ENCODE measurements around the gene PNPO. TPM values are rescaled to one million over a fixed set of nuclear protein-coding genes. Genes with fewer than 3 reads are reported as not detected.

PNPO gene
- total RNA-seq, 1 donor from 2014 or later = 26.5 TPM

- H3K4me1 Mint-ChIP-seq = no peaks in the 10 kb centered on the region
- ChIA-PET CTCF (interaction anchor here (1.2 to 2.5 kb wide), 2 partner anchors 10 kb away, joined by 4 to 8 read pairs; no protein-coding TSS in a partner anchor), POLR2A (interaction anchor here (0.7 kb wide), 2 partner anchors 11 to 213 kb away, joined by 4 to 7 read pairs; no protein-coding TSS in a partner anchor)
- ATAC-seq (ENCODE audit: low read depth) (no peak), DNase-seq (no peak)
- intact Hi-C loops (cut with micrococcal nuclease) = no loop called here
- H3K27me3 Mint-ChIP-seq = no peaks in the 10 kb centered on the region
- TF ChIP-seq CTCF (IDR thresholded peaks at IDR 0.05) = no peak
- no peak overlapping the region for H3K27ac Mint-ChIP-seq
- H3K4me3 Mint-ChIP-seq = no peak overlapping the region
- no peaks in the 10 kb centered on the region for H3K36me3 Mint-ChIP-seq (ENCODE audit: low read depth)
- H3K9me3 Mint-ChIP-seq = no peaks in the 10 kb centered on the region
Observed at GRCh38 chr17:47959825-47960655, 18.7 kb downstream of the PNPO start.

- CTCF ChIA-PET = interaction anchor here (0.9 to 1.0 kb wide), 2 partner anchors 9 to 17 kb away, joined by 3 read pairs; no protein-coding TSS in a partner anchor
Observed at GRCh38 chr17:47961406-47961805, 20.0 kb downstream of the PNPO start.

GRCh38 chr17:47962901-47963300 lies 21.5 kb downstream of the PNPO start:
- no peak for DNase-seq
- Mint-ChIP-seq H3K4me1 (no peaks in the 10 kb centered on the region), H3K9me3 (no peaks in the 10 kb centered on the region), H3K27me3 (no peaks in the 10 kb centered on the region), H3K36me3 (ENCODE audit: low read depth) (no peaks in the 10 kb centered on the region), H3K4me3 (no peak overlapping the region), H3K27ac (no peak overlapping the region)
- intact Hi-C loops (cut with micrococcal nuclease) = no loop called here
- CTCF ChIA-PET = no interaction called here
- POLR2A ChIA-PET = interaction anchor here (0.6 kb wide), 1 partner anchor 409 kb away, joined by 4 read pairs; no protein-coding TSS in a partner anchor
- ATAC-seq (ENCODE audit: low read depth) = no peak
- TF ChIP-seq CTCF (IDR thresholded peaks at IDR 0.05) = no peak

More at GRCh38 chr17:47961406-47961805, 20.0 kb downstream of the PNPO start:
- TF ChIP-seq CTCF (IDR thresholded peaks at IDR 0.05) = no peak
- no peaks in the 10 kb centered on the region for H3K27me3 Mint-ChIP-seq
- POLR2A ChIA-PET = interaction anchor here (0.6 to 1.2 kb wide), 2 partner anchors 9 to 22 kb away, joined by 4 to 8 read pairs; partner anchors contain the start of gene CDK5RAP3
- H3K9me3 Mint-ChIP-seq = no peaks in the 10 kb centered on the region
- intact Hi-C loops (cut with micrococcal nuclease) = no loop called here
- H3K36me3 Mint-ChIP-seq (ENCODE audit: low read depth) = no peaks in the 10 kb centered on the region
- H3K4me1 Mint-ChIP-seq = no peaks in the 10 kb centered on the region
- no peak overlapping the region for H3K27ac Mint-ChIP-seq
- DNase-seq (no peak), ATAC-seq (ENCODE audit: low read depth) (no peak)
- no peak overlapping the region for H3K4me3 Mint-ChIP-seq

GRCh38 chr17:47964856-47965255 lies 23.5 kb downstream of the PNPO start:
- intact Hi-C loops (cut with micrococcal nuclease) = no loop called here
- H3K9me3 Mint-ChIP-seq = no peaks in the 10 kb centered on the region
- no peak overlapping the region for H3K4me3 Mint-ChIP-seq
- H3K4me1 Mint-ChIP-seq = peaks cover 3% of the 10 kb centered on the region
- DNase-seq = no peak
- TF ChIP-seq CTCF (IDR thresholded peaks at IDR 0.05) = no peak
- ChIA-PET POLR2A (interaction anchor here (0.5 kb wide), 1 partner anchor 151 kb away, joined by 5 read pairs; no protein-coding TSS in a partner anchor), CTCF (no interaction called here)
- H3K27ac Mint-ChIP-seq = no peak overlapping the region
- no peaks in the 10 kb centered on the region for H3K27me3 Mint-ChIP-seq
- H3K36me3 Mint-ChIP-seq (ENCODE audit: low read depth) = no peaks in the 10 kb centered on the region
- ATAC-seq (ENCODE audit: low read depth) = no peak

- ATAC-seq (ENCODE audit: low read depth) (no peak), DNase-seq (no peak)
- ChIA-PET POLR2A (no interaction called here), CTCF (no interaction called here)
- no peak overlapping the region for H3K27ac Mint-ChIP-seq
- H3K36me3 Mint-ChIP-seq (ENCODE audit: low read depth) = peaks cover 2% of the 10 kb centered on the region
- H3K27me3 Mint-ChIP-seq = no peaks in the 10 kb centered on the region
- H3K4me1 Mint-ChIP-seq = peaks cover 13% of the 10 kb centered on the region
- no peak overlapping the region for H3K4me3 Mint-ChIP-seq
- intact Hi-C loops (cut with micrococcal nuclease) = no loop called here
- no peaks in the 10 kb centered on the region for H3K9me3 Mint-ChIP-seq
- no peak for TF ChIP-seq CTCF (IDR thresholded peaks at IDR 0.05)
Observed at GRCh38 chr17:47966079-47966519, 24.7 kb downstream of the PNPO start.
